ENCODE results near the gene UBA3. TPM values are rescaled to one million over a fixed set of nuclear protein-coding genes. Genes with fewer than 3 reads are reported as not detected.

The UBA3 gene
- total and polyA plus RNA-seq, 10 of the 15 experiments (the other 5 are each of a cell fraction or from before 2014, with no cell fraction given): 72.9 to 131 (median 102) TPM

- TF ChIP-seq ZBTB11 (CRISPR knock-in tag; IDR thresholded peaks at IDR 0.05) (no peak), EGR1 (IDR thresholded peaks at IDR 0.05; ENCODE audit: borderline replicate concordance in 1 of 2, low read depth in 2 of 2, low read length in 2 of 2) (peak in 1 of 2 experiments; percentile 63; a peak in 1 of 3 replicates), DPF2 (IDR thresholded peaks at IDR 0.05) (0 out of 2 replicates have a peak, but pooled peaks have one; percentile 13), SIN3A (IDR thresholded peaks at IDR 0.05; ENCODE audit: low read depth, low read length) (no peak), KLF5 (IDR thresholded peaks at IDR 0.05; ENCODE audit: partially characterized antibody) (no peak), SUZ12 (IDR thresholded peaks at IDR 0.05; ENCODE audit: unreplicated experiment) (no peak), PML (IDR thresholded peaks at IDR 0.05; ENCODE audit: low read length) (peak; percentile 52; the same call in 1 of the 2 replicates), NFYB (IDR thresholded peaks at IDR 0.05; ENCODE audit: insufficient read depth, low read depth, low read length) (no peak), STAT3 (IDR thresholded peaks at IDR 0.05; ENCODE audit: low read depth, low read length) (no peak), YY1 (IDR thresholded peaks at IDR 0.05; ENCODE audit: low read depth, low read length) (peak; percentile 97), PAX8 (IDR thresholded peaks at IDR 0.05) (no peak), KDM1A (IDR thresholded peaks at IDR 0.05; ENCODE audit: borderline replicate concordance) (no peak), ZNF384 (IDR thresholded peaks at IDR 0.05; ENCODE audit: borderline replicate concordance, low read depth, low read length) (no peak), BACH1 (IDR thresholded peaks at IDR 0.05; ENCODE audit: borderline replicate concordance) (no peak), ZBTB40 (IDR thresholded peaks at IDR 0.05; ENCODE audit: borderline replicate concordance) (no peak; the same call in 1 of the 2 replicates), LARP7 (IDR thresholded peaks at IDR 0.05) (no peak)
- TF ChIP-seq, protein P1, sequence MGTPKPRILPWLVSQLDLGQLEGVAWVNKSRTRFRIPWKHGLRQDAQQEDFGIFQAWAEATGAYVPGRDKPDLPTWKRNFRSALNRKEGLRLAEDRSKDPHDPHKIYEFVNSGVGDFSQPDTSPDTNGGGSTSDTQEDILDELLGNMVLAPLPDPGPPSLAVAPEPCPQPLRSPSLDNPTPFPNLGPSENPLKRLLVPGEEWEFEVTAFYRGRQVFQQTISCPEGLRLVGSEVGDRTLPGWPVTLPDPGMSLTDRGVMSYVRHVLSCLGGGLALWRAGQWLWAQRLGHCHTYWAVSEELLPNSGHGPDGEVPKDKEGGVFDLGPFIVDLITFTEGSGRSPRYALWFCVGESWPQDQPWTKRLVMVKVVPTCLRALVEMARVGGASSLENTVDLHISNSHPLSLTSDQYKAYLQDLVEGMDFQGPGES (IDR thresholded peaks at IDR 0.05): no peak
- TF ChIP-seq, protein P2, sequence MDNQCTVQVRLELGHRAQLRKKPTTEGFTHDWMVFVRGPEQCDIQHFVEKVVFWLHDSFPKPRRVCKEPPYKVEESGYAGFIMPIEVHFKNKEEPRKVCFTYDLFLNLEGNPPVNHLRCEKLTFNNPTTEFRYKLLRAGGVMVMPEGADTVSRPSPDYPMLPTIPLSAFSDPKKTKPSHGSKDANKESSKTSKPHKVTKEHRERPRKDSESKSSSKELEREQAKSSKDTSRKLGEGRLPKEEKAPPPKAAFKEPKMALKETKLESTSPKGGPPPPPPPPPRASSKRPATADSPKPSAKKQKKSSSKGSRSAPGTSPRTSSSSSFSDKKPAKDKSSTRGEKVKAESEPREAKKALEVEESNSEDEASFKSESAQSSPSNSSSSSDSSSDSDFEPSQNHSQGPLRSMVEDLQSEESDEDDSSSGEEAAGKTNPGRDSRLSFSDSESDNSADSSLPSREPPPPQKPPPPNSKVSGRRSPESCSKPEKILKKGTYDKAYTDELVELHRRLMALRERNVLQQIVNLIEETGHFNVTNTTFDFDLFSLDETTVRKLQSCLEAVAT (IDR thresholded peaks at IDR 0.05): peak; percentile 74
Observed at GRCh38 chr3:69080233-69080920, at the start of gene UBA3 (continued).
